ENCODE results near the gene ERICH6B.

- TF ChIP-seq YY1 (IDR thresholded peaks at IDR 0.05; ENCODE audit: insufficient read depth, insufficient read length) (no peak), ZNF274 (IDR thresholded peaks at IDR 0.05; ENCODE audit: low read depth, low read length) (no peak), SUZ12 (IDR thresholded peaks at IDR 0.05; ENCODE audit: extremely low read depth, insufficient read depth, insufficient read length) (no peak)
Observed at GRCh38 chr13:45565331-45565730, 50.2 kb downstream of the ERICH6B start.
